ENCODE results near the gene DOCK10.

- TF ChIP-seq CTCF (tag by site-specific recombination; IDR thresholded peaks at IDR 0.05) (no peak), ZNF37A (tag by site-specific recombination; IDR thresholded peaks at IDR 0.05) (no peak), ZNF510 (tag by site-specific recombination; IDR thresholded peaks at IDR 0.05; ENCODE audit: insufficient replicate concordance) (no peak)
These were observed 12.1 kb downstream of the DOCK10 start for GRCh38 chr2:225030203-225030602.
